Neural cell (in vitro differentiated cells): Measurements from ENCODE around the gene MAST2. TPM values are rescaled to one million over a fixed set of nuclear protein-coding genes. Genes with fewer than 3 reads are reported as not detected.

Experiments
- H2AFZ ChIP-seq: fragments of 200-600, 300-800 bp; sonication (generic), shearing (Covaris generic); 2 replicates; pipeline ENCODE4 v1.6.0; 2014; ENCODE audit warnings: low read depth, mild to moderate bottlenecking, antibody characterized with exemption, low read length, moderate library complexity
- H3F3A ChIP-seq: fragments of 200-600 bp; shearing (Covaris generic); 2 replicates; pipeline ENCODE4 v1.6.1; 2016; ENCODE audit warnings: mild to moderate bottlenecking, moderate library complexity, mixed read lengths, antibody characterized with exemption, low read length; ENCODE audit not compliant: insufficient read depth, poor library complexity, severe bottlenecking
- H3K27ac ChIP-seq: fragments of 200-600, 300-800 bp; sonication (generic), shearing (Covaris generic); 2 replicates; pipeline ENCODE4 v1.5.1; 2014; ENCODE audit warnings: mild to moderate bottlenecking, low read length, moderate library complexity
- H3K27me3 ChIP-seq: fragments of 300-800, 200-600 bp; sonication (generic), shearing (Covaris generic); 2 replicates; pipeline ENCODE4 v1.6.0; 2014; ENCODE audit warnings: mild to moderate bottlenecking, low read depth, low read length, moderate library complexity; ENCODE audit not compliant: insufficient read depth
- H3K36me3 ChIP-seq: fragments of 300-800, 200-600 bp; sonication (generic), shearing (Covaris generic); 2 replicates; pipeline ENCODE4 v1.5.1; 2014; ENCODE audit warnings: mild to moderate bottlenecking, antibody characterized with exemption, low read length, moderate library complexity; ENCODE audit not compliant: insufficient read depth
- H3K4me2 ChIP-seq: fragments of 300-800, 200-600 bp; sonication (generic), shearing (Covaris generic); 2 replicates; pipeline ENCODE4 v1.6.0; 2014; ENCODE audit warnings: mild to moderate bottlenecking, low read length
- H3K4me3 ChIP-seq: fragments of 300-800, 200-600 bp; sonication (generic), shearing (Covaris generic); 2 replicates; pipeline ENCODE4 v1.5.1; 2014; ENCODE audit warnings: mild to moderate bottlenecking, low read length, moderate library complexity
- H3K79me2 ChIP-seq: fragments of 200-600 bp; shearing (Covaris generic); replicated peaks from 2 replicates; pipeline ENCODE4 v1.6.0; 2014; ENCODE audit warnings: mild to moderate bottlenecking, low read length, moderate library complexity; ENCODE audit not compliant: insufficient read depth
- H3K9ac ChIP-seq: fragments of 300-800, 200-600 bp; sonication (generic), shearing (Covaris generic); 2 replicates; pipeline ENCODE4 v1.6.1; 2016; ENCODE audit warnings: mild to moderate bottlenecking, low read length, mixed read lengths
- H3K9me2 ChIP-seq: fragments of 200-600 bp; shearing (Covaris generic); 2 replicates; pipeline ENCODE4 v1.6.1; 2016; ENCODE audit warnings: mild to moderate bottlenecking, low read length, mixed read lengths; ENCODE audit not compliant: insufficient read depth
- H3K9me3 ChIP-seq: fragments of 200-600, 300-800 bp; sonication (generic), shearing (Covaris generic); 2 replicates; pipeline ENCODE4 v1.6.1; 2016; ENCODE audit warnings: mild to moderate bottlenecking, mixed run types, low read length, moderate library complexity, mixed read lengths
- H4K20me1 ChIP-seq: fragments of 200-600 bp; shearing (Covaris generic); 2 replicates; pipeline ENCODE4 v1.6.1; 2016; ENCODE audit warnings: mild to moderate bottlenecking, mixed run types; ENCODE audit not compliant: insufficient read depth
- EP300 ChIP-seq: fragments of 450-650 bp; conservative IDR thresholded peaks from 2 replicates; pipeline ENCODE4 v1.6.1; 2014; ENCODE audit warnings: antibody characterized with exemption, mild to moderate bottlenecking, moderate library complexity; ENCODE audit not compliant: poor library complexity, severe bottlenecking
- EZH2 ChIP-seq: fragments of 200-600, 300-800 bp; shearing (Covaris generic), sonication (generic); IDR thresholded peaks from 2 replicates; pipeline ENCODE4 v1.6.1; 2014; ENCODE audit warnings: antibody characterized with exemption, low read length, borderline replicate concordance, mild to moderate bottlenecking; ENCODE audit not compliant: insufficient read depth, poor library complexity, severe bottlenecking
- MXI1 ChIP-seq: fragments of 450-650 bp; conservative IDR thresholded peaks from 2 replicates; pipeline ENCODE4 v1.6.1; 2014; ENCODE audit warnings: antibody characterized with exemption, mild to moderate bottlenecking; ENCODE audit not compliant: poor library complexity, severe bottlenecking
- POLR2AphosphoS5 ChIP-seq: IDR thresholded peaks from 2 replicates; pipeline ENCODE4 v1.6.1; 2012
- RAD21 ChIP-seq: fragments of 450-650 bp; conservative IDR thresholded peaks from 2 replicates; pipeline ENCODE4 v1.6.1; 2014; ENCODE audit warnings: antibody characterized with exemption, mild to moderate bottlenecking, moderate library complexity
- SMC3 ChIP-seq: fragments of 450-650 bp; conservative IDR thresholded peaks from 2 replicates; pipeline ENCODE4 v1.6.1; 2014; ENCODE audit warnings: antibody characterized with exemption, mild to moderate bottlenecking, moderate library complexity; ENCODE audit not compliant: poor library complexity
- TAF1 ChIP-seq: IDR thresholded peaks from 2 replicates; pipeline ENCODE4 v1.6.1; 2012; ENCODE audit warnings: low read depth
- polyA plus RNA-seq: library from polyadenylated mRNA; depleted of rRNA; stranded (reverse); fragments of >200 nt; gene quantifications from 2 replicates; pipeline ENCODE4 v1.2.3, GENCODE V29; 2014
- TF ChIP-seq, protein P1 (sequence below): IDR thresholded peaks from 2 replicates; pipeline ENCODE4 v1.6.1; 2012; ENCODE audit warnings: borderline replicate concordance
- TF ChIP-seq, protein P2 (sequence below): fragments of 450-650 bp; IDR thresholded peaks from 2 replicates; pipeline ENCODE4 v1.5.1; 2014; ENCODE audit warnings: antibody characterized with exemption, mild to moderate bottlenecking, moderate library complexity; ENCODE audit not compliant: poor library complexity, severe bottlenecking

Gene MAST2
- polyA plus RNA-seq, 1 donor from 2014 or later, result 22.2 TPM

DNA sequence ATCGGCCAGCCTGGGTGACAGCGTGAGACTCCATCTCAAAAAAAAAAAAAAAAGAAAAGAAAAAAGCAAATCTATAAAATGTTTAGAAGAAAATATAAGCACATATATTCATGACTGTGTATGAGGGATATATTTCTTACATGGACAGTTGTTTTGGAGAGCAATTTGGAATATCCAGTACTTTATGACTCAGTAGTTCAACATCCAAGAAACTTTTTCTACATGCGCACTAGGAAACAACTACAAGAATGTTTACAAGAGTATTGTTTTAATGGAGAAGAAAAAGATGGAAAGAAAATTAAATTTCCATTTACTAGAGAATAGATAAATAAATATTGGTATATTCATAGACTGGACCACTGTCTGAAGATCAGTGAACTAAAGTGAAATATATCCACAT, 77.5 kb downstream of the MAST2 start:
- Histone ChIP-seq H3K27ac (no peak overlapping the region), H2AFZ (no peak overlapping the region), H3K9ac (no peak overlapping the region), H3K4me3 (no peak overlapping the region), H3K27me3 (no peaks in the 10 kb centered on the region), H4K20me1 (no peaks in the 10 kb centered on the region), H3K4me2 (no peak overlapping the region), H3K9me2 (no peaks in the 10 kb centered on the region), H3K9me3 (no peaks in the 10 kb centered on the region), H3F3A (no peaks in the 10 kb centered on the region), H3K36me3 (no peaks in the 10 kb centered on the region), H3K79me2 (peaks cover 3% of the 10 kb centered on the region)
- TF ChIP-seq, protein P1, sequence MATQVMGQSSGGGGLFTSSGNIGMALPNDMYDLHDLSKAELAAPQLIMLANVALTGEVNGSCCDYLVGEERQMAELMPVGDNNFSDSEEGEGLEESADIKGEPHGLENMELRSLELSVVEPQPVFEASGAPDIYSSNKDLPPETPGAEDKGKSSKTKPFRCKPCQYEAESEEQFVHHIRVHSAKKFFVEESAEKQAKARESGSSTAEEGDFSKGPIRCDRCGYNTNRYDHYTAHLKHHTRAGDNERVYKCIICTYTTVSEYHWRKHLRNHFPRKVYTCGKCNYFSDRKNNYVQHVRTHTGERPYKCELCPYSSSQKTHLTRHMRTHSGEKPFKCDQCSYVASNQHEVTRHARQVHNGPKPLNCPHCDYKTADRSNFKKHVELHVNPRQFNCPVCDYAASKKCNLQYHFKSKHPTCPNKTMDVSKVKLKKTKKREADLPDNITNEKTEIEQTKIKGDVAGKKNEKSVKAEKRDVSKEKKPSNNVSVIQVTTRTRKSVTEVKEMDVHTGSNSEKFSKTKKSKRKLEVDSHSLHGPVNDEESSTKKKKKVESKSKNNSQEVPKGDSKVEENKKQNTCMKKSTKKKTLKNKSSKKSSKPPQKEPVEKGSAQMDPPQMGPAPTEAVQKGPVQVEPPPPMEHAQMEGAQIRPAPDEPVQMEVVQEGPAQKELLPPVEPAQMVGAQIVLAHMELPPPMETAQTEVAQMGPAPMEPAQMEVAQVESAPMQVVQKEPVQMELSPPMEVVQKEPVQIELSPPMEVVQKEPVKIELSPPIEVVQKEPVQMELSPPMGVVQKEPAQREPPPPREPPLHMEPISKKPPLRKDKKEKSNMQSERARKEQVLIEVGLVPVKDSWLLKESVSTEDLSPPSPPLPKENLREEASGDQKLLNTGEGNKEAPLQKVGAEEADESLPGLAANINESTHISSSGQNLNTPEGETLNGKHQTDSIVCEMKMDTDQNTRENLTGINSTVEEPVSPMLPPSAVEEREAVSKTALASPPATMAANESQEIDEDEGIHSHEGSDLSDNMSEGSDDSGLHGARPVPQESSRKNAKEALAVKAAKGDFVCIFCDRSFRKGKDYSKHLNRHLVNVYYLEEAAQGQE, result no peak
- no peak for TF ChIP-seq EZH2
- TF ChIP-seq POLR2AphosphoS5, result no peak
- TF ChIP-seq, protein P2, sequence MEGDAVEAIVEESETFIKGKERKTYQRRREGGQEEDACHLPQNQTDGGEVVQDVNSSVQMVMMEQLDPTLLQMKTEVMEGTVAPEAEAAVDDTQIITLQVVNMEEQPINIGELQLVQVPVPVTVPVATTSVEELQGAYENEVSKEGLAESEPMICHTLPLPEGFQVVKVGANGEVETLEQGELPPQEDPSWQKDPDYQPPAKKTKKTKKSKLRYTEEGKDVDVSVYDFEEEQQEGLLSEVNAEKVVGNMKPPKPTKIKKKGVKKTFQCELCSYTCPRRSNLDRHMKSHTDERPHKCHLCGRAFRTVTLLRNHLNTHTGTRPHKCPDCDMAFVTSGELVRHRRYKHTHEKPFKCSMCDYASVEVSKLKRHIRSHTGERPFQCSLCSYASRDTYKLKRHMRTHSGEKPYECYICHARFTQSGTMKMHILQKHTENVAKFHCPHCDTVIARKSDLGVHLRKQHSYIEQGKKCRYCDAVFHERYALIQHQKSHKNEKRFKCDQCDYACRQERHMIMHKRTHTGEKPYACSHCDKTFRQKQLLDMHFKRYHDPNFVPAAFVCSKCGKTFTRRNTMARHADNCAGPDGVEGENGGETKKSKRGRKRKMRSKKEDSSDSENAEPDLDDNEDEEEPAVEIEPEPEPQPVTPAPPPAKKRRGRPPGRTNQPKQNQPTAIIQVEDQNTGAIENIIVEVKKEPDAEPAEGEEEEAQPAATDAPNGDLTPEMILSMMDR, result no peak
- no peak for TF ChIP-seq EP300
- TF ChIP-seq RAD21, result no peak
- no peak for TF ChIP-seq SMC3
- TF ChIP-seq MXI1, result no peak
- no peak for TF ChIP-seq TAF1

DNA sequence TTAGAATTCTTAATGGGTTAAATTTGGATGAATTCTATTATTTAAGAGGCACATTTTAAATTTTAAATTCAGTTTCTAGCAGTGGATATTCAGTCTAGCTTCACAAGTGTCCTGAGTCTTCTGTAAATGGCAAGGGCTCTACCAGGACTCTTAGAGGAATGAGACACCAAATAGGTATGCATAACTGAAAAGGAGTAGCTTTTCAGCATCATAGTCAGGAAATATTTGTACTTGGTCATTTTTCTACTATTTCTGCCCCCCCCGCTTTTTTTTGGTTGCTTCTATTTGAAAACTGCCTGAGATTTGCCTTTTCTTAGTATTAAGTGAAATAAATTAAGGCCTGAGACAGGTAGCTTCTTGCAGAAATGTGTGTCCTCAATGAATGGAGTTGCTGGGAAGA, 80.2 kb downstream of the MAST2 start:
- H3K4me2 ChIP-seq, result no peak overlapping the region
- H3K9me2 ChIP-seq, result no peaks in the 10 kb centered on the region
- H2AFZ ChIP-seq, result no peak overlapping the region
- H4K20me1 ChIP-seq, result no peaks in the 10 kb centered on the region
- TF ChIP-seq, protein P1, result no peak
- TF ChIP-seq TAF1 (no peak), EP300 (no peak), RAD21 (no peak), EZH2 (no peak)
- no peaks in the 10 kb centered on the region for H3K79me2 ChIP-seq
- no peaks in the 10 kb centered on the region for H3K27me3 ChIP-seq
- no peak overlapping the region for H3K9ac ChIP-seq
- H3K36me3 ChIP-seq, result no peaks in the 10 kb centered on the region
- H3K27ac ChIP-seq, result no peak overlapping the region
- H3K4me3 ChIP-seq, result no peak overlapping the region
- no peaks in the 10 kb centered on the region for H3F3A ChIP-seq
- H3K9me3 ChIP-seq, result no peaks in the 10 kb centered on the region
